Measurements from ENCODE around the gene DPYSL5. TPM values are rescaled to one million over a fixed set of nuclear protein-coding genes. Genes with fewer than 3 reads are reported as not detected.
"Not testable (repeated sequence)": the region's sequence is repeated elsewhere in the genome, so short reads cannot be mapped to it uniquely, and the experiment has no call there.

Gene DPYSL5
- total RNA-seq, 5 donors from 2014 or later (not counting 1 experiment from before 2014, with no cell fraction given) = not detected

DNA sequence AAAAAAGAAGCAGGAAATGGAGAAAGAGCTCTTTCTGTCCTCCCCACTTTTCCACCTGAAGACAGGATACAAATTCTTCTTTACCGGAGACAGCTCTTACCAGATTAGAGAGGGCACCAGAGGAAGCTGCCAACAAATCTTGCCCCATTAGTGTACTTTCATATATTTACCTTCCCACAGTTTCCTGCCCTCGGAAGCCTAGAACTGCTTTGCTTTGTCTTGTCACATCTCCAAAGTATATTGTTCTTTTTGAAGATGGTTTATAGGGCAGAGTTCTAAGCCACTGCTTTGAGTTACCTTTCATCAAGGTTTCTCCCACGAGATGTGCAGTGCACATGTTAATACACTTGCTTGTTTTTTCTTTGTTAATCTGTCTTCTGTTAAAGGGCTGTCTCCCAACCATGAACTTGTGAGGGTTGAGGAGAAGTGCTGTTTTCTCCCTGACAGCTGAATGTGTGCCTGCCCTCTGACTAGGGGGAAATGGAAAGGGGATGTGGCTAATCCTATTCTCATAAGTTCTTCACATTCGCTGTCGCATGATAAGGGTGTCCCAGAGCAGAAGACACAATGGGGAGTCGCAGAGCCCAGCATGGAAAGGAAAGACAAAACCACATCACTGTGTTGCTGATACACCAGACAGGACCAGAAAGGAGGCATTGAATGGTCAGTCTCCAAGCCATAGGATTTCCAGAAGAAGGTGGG lies 37.9 kb upstream of the DPYSL5 start:
- Histone ChIP-seq H3K27ac (ENCODE audit: low read length) (no peak overlapping the region), H3K9me3 (no peaks in the 10 kb centered on the region), H3K27me3 (replicated peaks in 1 of 2; ENCODE audit: control insufficient read depth in 2 of 2, extremely low read depth in 1 of 2, insufficient read depth in 2 of 2, low read length in 1 of 2) (peaks cover 0 to 36% of the 10 kb centered on the region in 2 experiments), H3K4me1 (ENCODE audit: control insufficient read depth in 1 of 2, extremely low read depth in 1 of 2, insufficient read depth in 2 of 2, low read length in 2 of 2) (peaks cover 31 to 43% of the 10 kb centered on the region in 2 experiments), H3K36me3 (ENCODE audit: control insufficient read depth in 2 of 2, extremely low read depth in 1 of 2, insufficient read depth in 1 of 2, low read length in 1 of 2) (no peaks in the 10 kb centered on the region), H3K4me3 (ENCODE audit: control insufficient read depth in 1 of 2, extremely low read depth in 1 of 2, low read length in 1 of 2) (peak overlapping the region in 1 of 2 donors; percentile 10)
- Mint-ChIP-seq H3K4me3 (peak overlapping the region in 1 of 3 donors; percentile 68), H3K4me1 (peaks cover 32 to 37% (median 34%) of the 10 kb centered on the region in 3 donors), H3K36me3 (no peaks in the 10 kb centered on the region), H3K27ac (peak overlapping the region; percentile 48 to 70), H3K27me3 (peaks cover 0 to 9% of the 10 kb centered on the region in 2 donors), H3K9me3 (no peaks in the 10 kb centered on the region)
- peak; percentile 60 to 96 (median 67) for ATAC-seq (replicated peaks in 1 of 4)
- POLR2A ChIA-PET = no interaction called here
- peak in 9 of 35 experiments; percentile 4 to 48 (median 17) for DNase-seq
- no CpG with 5 or more reads among the region's 6 CpGs for WGBS (ENCODE audit: insufficient coverage)
- CTCF ChIA-PET = no interaction called here

DNA sequence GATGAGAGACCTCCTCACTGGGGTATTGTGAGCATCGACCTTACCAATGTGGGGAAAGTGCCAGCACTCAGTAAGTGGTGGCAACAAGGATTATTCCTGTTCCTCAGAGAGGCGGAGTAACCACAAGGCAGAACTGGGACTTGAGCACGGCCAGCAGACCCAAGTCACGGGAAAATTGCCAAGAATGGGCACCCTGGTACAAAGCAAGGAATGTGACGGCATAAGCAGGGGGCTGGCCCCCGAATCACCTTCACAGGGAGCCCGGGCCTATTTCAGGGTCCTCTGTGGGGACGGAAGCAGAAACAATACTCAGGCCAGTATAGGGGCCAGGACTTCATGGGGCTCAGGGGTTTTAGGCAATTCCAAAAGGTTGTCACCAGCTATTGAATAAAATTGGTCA lies 36.7 kb upstream of the DPYSL5 start:
- ChIA-PET CTCF (no interaction called here), POLR2A (no interaction called here)
- no peaks in the 10 kb centered on the region for H3K36me3 ChIP-seq (ENCODE audit: control insufficient read depth in 2 of 2, extremely low read depth in 1 of 2, insufficient read depth in 1 of 2, low read length in 1 of 2)
- DNase-seq = no peak
- Mint-ChIP-seq H3K27ac (peak overlapping the region in 1 of 2 donors; percentile 11), H3K36me3 (no peaks in the 10 kb centered on the region), H3K27me3 (peaks cover 4 to 15% of the 10 kb centered on the region in 2 donors), H3K4me3 (peak overlapping the region in 1 of 3 donors; percentile 68), H3K4me1 (peaks cover 32 to 37% (median 37%) of the 10 kb centered on the region in 3 donors), H3K9me3 (no peaks in the 10 kb centered on the region)
- peak overlapping the region in 1 of 2 donors; percentile 10 for H3K4me3 ChIP-seq (ENCODE audit: control insufficient read depth in 1 of 2, extremely low read depth in 1 of 2, low read length in 1 of 2)
- H3K9me3 ChIP-seq = no peaks in the 10 kb centered on the region
- ATAC-seq (replicated peaks in 1 of 4) = no peak
- no peak overlapping the region for H3K27ac ChIP-seq (ENCODE audit: low read length)
- WGBS (ENCODE audit: insufficient coverage) = 71% methylated on average over 6 of the region's 8 CpGs
- peaks cover 31 to 45% of the 10 kb centered on the region in 2 experiments for H3K4me1 ChIP-seq (ENCODE audit: control insufficient read depth in 1 of 2, extremely low read depth in 1 of 2, insufficient read depth in 2 of 2, low read length in 2 of 2)
- H3K27me3 ChIP-seq (replicated peaks in 1 of 2; ENCODE audit: control insufficient read depth in 2 of 2, extremely low read depth in 1 of 2, insufficient read depth in 2 of 2, low read length in 1 of 2) = peaks cover 0 to 44% of the 10 kb centered on the region in 2 experiments

DNA sequence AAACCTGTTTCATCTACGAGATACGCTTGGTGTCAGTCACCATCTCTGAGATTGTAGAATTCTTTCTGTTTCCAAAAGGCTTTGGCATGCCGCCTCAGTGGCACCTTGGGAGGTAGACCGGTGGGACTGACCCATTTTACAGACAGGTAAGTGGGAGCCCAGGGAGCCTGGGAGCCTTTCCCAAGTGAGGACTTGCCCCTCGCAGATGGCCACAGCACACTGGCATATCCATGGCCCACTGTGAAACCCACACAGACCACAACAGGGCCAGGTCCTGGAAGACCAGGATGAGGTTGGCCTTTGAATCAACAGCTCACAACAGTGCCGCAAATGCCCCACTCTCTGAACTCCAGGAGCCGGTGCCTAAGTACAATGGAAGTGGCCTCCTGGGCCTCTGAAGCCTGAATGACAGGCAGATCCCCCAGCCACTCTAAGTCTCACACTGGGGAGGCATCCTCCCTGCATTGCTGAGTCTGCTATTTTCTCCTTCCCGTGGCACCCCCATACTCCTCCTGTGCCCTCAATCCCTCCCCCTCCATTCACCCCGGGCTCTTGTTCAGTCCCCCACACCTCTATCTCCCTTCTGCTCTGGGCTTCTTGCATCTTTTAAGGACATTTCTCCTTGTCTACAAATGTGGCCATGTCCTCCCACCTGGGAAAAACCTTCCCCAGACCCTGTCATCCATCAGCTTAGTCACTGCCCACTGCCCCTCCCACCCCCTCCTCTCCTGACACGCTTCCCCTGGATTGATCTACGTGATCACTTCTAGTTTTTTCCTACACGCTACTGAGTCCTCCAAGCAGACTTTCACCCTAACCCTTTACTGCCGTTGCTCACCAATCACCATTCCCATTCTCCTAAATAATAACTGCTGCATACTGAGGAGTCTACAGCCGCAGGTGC lies 35.9 kb upstream of the DPYSL5 start:
- Histone ChIP-seq H3K4me1 (ENCODE audit: control insufficient read depth in 1 of 2, extremely low read depth in 1 of 2, insufficient read depth in 2 of 2, low read length in 2 of 2) (peaks cover 31 to 45% of the 10 kb centered on the region in 2 experiments), H3K9me3 (no peaks in the 10 kb centered on the region), H3K36me3 (ENCODE audit: control insufficient read depth in 2 of 2, extremely low read depth in 1 of 2, insufficient read depth in 1 of 2, low read length in 1 of 2) (no peaks in the 10 kb centered on the region), H3K4me3 (ENCODE audit: control insufficient read depth in 1 of 2, extremely low read depth in 1 of 2, low read length in 1 of 2) (no peak overlapping the region), H3K27me3 (replicated peaks in 1 of 2; ENCODE audit: control insufficient read depth in 2 of 2, extremely low read depth in 1 of 2, insufficient read depth in 2 of 2, low read length in 1 of 2) (peaks cover 0 to 49% of the 10 kb centered on the region in 2 experiments), H3K27ac (ENCODE audit: low read length) (no peak overlapping the region)
- peak overlapping the region in 1 of 3 donors; percentile 68 for H3K4me3 Mint-ChIP-seq
- no peaks in the 10 kb centered on the region for H3K9me3 Mint-ChIP-seq
- DNase-seq (no peak), ATAC-seq (replicated peaks in 1 of 4) (no peak)
- WGBS (ENCODE audit: insufficient coverage) = 78% methylated on average over 11 of the region's 14 CpGs
- ChIA-PET CTCF (no interaction called here), POLR2A (no interaction called here)
- peaks cover 32 to 37% (median 37%) of the 10 kb centered on the region in 3 donors for H3K4me1 Mint-ChIP-seq
- no peaks in the 10 kb centered on the region for H3K36me3 Mint-ChIP-seq
- no peak overlapping the region for H3K27ac Mint-ChIP-seq
- H3K27me3 Mint-ChIP-seq = peaks cover 7 to 19% of the 10 kb centered on the region in 2 donors

DNA sequence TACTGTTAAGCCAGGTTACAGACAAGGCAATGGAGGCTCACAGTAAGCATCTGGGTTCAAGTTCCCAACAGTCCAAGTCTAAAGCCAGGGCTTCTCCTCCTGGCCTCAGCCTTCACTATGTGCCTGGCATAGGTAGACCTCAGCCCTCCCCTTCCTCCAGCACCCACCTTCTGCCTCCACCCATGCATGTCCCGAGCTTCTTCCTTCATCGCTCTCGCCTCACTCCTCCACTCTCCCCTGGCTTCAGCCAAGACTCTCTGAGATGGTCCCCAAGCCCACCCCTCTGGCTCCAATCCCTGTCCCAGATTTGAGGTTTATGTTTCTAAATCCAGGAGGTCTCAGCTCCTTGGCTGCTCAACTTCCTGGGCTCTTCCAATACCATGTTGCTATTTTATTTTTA lies 35.2 kb upstream of the DPYSL5 start:
- ATAC-seq (replicated peaks in 1 of 4) (no peak), DNase-seq (no peak)
- Mint-ChIP-seq H3K4me1 (peaks cover 30 to 37% (median 36%) of the 10 kb centered on the region in 3 donors), H3K36me3 (no peaks in the 10 kb centered on the region), H3K27me3 (peaks cover 8 to 21% of the 10 kb centered on the region in 2 donors), H3K27ac (peak overlapping the region in 1 of 2 donors; percentile 50), H3K4me3 (no peak overlapping the region), H3K9me3 (no peaks in the 10 kb centered on the region)
- POLR2A ChIA-PET = no interaction called here
- Histone ChIP-seq H3K27ac (ENCODE audit: low read length) (no peak overlapping the region), H3K4me1 (ENCODE audit: control insufficient read depth in 1 of 2, extremely low read depth in 1 of 2, insufficient read depth in 2 of 2, low read length in 2 of 2) (peaks cover 31 to 45% of the 10 kb centered on the region in 2 experiments), H3K4me3 (ENCODE audit: control insufficient read depth in 1 of 2, extremely low read depth in 1 of 2, low read length in 1 of 2) (no peak overlapping the region), H3K27me3 (replicated peaks in 1 of 2; ENCODE audit: control insufficient read depth in 2 of 2, extremely low read depth in 1 of 2, insufficient read depth in 2 of 2, low read length in 1 of 2) (peaks cover 0 to 51% of the 10 kb centered on the region in 2 experiments), H3K36me3 (ENCODE audit: control insufficient read depth in 2 of 2, extremely low read depth in 1 of 2, insufficient read depth in 1 of 2, low read length in 1 of 2) (no peaks in the 10 kb centered on the region), H3K9me3 (no peaks in the 10 kb centered on the region)
- 95% methylated on average over 3 of the region's 3 CpGs for WGBS (ENCODE audit: insufficient coverage)
- CTCF ChIA-PET = no interaction called here

DNA sequence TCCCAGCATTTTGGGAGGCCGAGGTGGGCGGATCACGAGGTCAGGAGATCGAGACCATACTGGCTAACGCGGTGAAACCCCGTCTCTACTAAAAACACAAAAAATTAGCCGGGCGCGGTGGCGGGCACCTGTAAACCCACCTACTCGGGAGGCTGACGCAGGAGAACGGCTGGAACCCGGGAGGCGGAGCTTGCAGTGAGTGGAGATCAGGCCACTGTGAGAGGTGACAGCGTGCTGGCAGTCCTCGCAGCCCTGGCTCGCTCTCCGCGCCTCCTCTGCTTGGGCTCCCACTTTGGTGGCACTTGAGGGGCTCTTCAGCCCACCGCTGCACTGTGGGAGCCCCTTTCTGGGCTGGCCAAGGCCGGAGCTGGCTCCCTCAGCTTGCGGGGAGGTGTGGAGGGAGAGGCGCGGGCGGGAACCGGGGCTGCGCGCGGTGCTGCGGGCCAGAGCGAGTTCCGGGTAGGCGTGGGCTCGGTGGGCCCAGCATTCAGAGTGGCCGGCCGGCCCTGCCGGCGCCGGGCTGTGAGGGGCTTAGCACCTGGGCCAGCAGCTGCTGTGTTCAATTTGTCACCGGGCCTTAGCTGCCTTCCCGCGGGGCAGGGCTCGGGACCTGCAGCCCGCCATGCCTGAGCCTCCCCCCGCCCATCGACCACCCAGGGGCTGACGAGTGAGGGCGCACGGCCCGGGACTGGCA lies 33.7 kb upstream of the DPYSL5 start:
- Histone ChIP-seq H3K27me3 (replicated peaks in 1 of 2; ENCODE audit: control insufficient read depth in 2 of 2, extremely low read depth in 1 of 2, insufficient read depth in 2 of 2, low read length in 1 of 2) (peaks cover 0 to 56% of the 10 kb centered on the region in 2 experiments), H3K4me1 (ENCODE audit: control insufficient read depth in 1 of 2, extremely low read depth in 1 of 2, insufficient read depth in 2 of 2, low read length in 2 of 2) (peaks cover 26 to 30% of the 10 kb centered on the region in 2 experiments)
- not testable (repeated sequence) for H3K27ac ChIP-seq (ENCODE audit: low read length); H3K36me3 Mint-ChIP-seq; H3K4me3 Mint-ChIP-seq; H3K36me3 ChIP-seq (ENCODE audit: control insufficient read depth in 2 of 2, extremely low read depth in 1 of 2, insufficient read depth in 1 of 2, low read length in 1 of 2); H3K27ac Mint-ChIP-seq; H3K9me3 ChIP-seq; DNase-seq; H3K9me3 Mint-ChIP-seq; ATAC-seq (replicated peaks in 1 of 4); H3K4me3 ChIP-seq (ENCODE audit: control insufficient read depth in 1 of 2, extremely low read depth in 1 of 2, low read length in 1 of 2)
- ChIA-PET CTCF (interaction anchor here in 1 of 2 donors (0.6 kb wide), 1 partner anchor 106 kb away, joined by 3 read pairs; no protein-coding TSS in a partner anchor), POLR2A (interaction anchor here in 1 of 2 donors (0.7 kb wide), 1 partner anchor 211 kb away, joined by 3 read pairs; no protein-coding TSS in a partner anchor)
- WGBS (ENCODE audit: insufficient coverage) = 94% methylated on average over 41 of the region's 52 CpGs
- Mint-ChIP-seq H3K27me3 (peaks cover 11 to 33% of the 10 kb centered on the region in 2 donors), H3K4me1 (peaks cover 23 to 32% (median 28%) of the 10 kb centered on the region in 3 donors)

DNA sequence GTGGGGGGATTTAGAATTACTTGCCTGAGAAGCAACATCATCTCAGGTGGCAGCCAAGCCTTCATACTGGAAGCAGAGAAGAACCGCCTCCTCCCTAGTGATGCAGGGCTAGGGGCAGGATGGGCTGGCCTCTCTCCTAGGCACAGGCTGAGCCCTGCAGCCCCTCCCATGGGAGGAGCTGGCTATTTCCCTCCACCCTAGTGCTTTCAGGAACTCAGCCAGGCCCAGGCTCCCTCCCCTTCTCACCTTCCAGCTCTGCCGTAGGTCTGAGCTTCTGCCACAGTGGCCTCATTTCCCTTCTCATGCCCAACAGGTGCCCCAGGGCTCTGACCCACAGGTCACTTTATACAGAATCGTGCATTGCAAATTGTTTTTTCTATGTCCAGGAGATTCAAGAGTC lies 31.0 kb upstream of the DPYSL5 start:
- Histone ChIP-seq H3K36me3 (ENCODE audit: control insufficient read depth in 2 of 2, extremely low read depth in 1 of 2, insufficient read depth in 1 of 2, low read length in 1 of 2) (no peaks in the 10 kb centered on the region), H3K27ac (ENCODE audit: low read length) (no peak overlapping the region), H3K4me1 (ENCODE audit: control insufficient read depth in 1 of 2, extremely low read depth in 1 of 2, insufficient read depth in 2 of 2, low read length in 2 of 2) (peaks cover 3 to 6% of the 10 kb centered on the region in 2 experiments), H3K4me3 (ENCODE audit: control insufficient read depth in 1 of 2, extremely low read depth in 1 of 2, low read length in 1 of 2) (no peak overlapping the region), H3K9me3 (no peaks in the 10 kb centered on the region), H3K27me3 (replicated peaks in 1 of 2; ENCODE audit: control insufficient read depth in 2 of 2, extremely low read depth in 1 of 2, insufficient read depth in 2 of 2, low read length in 1 of 2) (peaks cover 0 to 43% of the 10 kb centered on the region in 2 experiments)
- Mint-ChIP-seq H3K36me3 (no peaks in the 10 kb centered on the region), H3K9me3 (no peaks in the 10 kb centered on the region), H3K4me1 (peaks cover 2 to 9% (median 7%) of the 10 kb centered on the region in 3 donors), H3K4me3 (no peak overlapping the region), H3K27ac (no peak overlapping the region), H3K27me3 (peaks cover 14 to 36% of the 10 kb centered on the region in 2 donors)
- no peak for DNase-seq
- ChIA-PET POLR2A (no interaction called here), CTCF (interaction anchor here in 1 of 2 donors (0.7 kb wide), 1 partner anchor 14 kb away, joined by 6 read pairs; no protein-coding TSS in a partner anchor)
- no peak for ATAC-seq (replicated peaks in 1 of 4)
- no CpG with 5 or more reads among the region's 3 CpGs for WGBS (ENCODE audit: insufficient coverage)

Data from T-cell (primary cell).